ENCODE results near the gene DGKB.

Gene DGKB

DNA sequence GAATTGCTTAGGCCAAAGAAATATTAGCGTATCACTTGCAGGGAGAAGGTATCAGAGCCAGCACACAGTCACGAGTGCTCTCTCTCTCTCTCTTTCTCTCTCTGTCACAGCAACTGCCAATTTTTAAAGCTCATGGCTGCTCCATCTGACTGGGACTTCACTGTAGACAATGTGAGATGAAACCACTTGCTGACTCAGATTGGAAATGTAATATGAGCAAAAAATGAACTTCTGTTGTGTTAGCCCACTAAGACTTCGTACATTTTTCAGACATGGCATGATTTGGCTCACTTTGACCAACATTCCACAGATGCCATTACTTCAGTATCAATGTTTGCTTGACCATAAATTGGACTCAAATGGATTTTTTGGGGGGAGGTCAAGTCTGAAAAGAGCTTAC, 68.1 kb downstream of the DGKB start:
- no peak overlapping the region for H3K4me3 ChIP-seq (ENCODE audit: low read depth, low read length)
- DNase-seq (ENCODE audit: low read depth), result peak; percentile 73
- TF ChIP-seq, protein P1, sequence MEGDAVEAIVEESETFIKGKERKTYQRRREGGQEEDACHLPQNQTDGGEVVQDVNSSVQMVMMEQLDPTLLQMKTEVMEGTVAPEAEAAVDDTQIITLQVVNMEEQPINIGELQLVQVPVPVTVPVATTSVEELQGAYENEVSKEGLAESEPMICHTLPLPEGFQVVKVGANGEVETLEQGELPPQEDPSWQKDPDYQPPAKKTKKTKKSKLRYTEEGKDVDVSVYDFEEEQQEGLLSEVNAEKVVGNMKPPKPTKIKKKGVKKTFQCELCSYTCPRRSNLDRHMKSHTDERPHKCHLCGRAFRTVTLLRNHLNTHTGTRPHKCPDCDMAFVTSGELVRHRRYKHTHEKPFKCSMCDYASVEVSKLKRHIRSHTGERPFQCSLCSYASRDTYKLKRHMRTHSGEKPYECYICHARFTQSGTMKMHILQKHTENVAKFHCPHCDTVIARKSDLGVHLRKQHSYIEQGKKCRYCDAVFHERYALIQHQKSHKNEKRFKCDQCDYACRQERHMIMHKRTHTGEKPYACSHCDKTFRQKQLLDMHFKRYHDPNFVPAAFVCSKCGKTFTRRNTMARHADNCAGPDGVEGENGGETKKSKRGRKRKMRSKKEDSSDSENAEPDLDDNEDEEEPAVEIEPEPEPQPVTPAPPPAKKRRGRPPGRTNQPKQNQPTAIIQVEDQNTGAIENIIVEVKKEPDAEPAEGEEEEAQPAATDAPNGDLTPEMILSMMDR (conservative IDR thresholded peaks at IDR 0.05; ENCODE audit: low read depth, low read length), result no peak

DNA sequence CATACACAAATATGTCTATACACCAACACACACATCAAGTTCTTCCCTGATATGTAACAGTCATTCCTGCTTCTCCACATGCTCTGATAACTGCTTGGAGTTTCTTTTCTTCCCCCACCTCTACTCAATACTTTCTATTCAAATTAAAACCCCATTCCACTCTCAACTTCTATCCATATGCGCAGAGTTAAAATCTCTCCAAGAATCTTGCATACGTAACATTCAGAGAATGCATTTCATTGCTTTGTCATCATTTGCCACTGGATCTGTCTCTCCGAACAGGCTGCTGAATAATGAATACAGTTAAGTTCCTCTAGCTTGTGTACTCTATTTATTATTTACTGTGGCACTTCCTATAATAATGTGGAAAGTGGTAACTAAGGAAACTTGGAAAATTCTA, 68.8 kb downstream of the DGKB start:
- no peak for DNase-seq (ENCODE audit: low read depth)
- H3K4me3 ChIP-seq (ENCODE audit: low read depth, low read length), result no peak overlapping the region
- TF ChIP-seq, protein P1 (conservative IDR thresholded peaks at IDR 0.05; ENCODE audit: low read depth, low read length), result no peak

DNA sequence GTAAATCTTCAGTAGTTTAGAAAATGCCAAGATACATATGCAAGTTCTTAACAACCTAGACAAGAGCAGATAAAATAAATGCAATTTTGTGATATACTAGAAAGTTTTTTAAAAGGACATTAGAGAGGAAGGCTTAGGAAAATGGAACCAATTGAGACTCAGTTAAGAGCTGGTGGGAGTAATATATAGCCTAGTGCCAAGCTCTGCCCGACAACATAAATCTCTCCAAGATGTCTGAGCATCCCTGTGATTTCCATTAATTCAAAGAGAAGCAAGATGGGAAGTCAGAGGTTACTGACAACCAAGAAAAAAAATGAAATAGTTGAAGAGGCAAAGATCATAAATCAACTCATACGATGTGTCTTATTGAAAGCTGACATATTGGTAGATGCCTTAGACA, 74.5 kb downstream of the DGKB start:
- TF ChIP-seq, protein P1 (conservative IDR thresholded peaks at IDR 0.05; ENCODE audit: low read depth, low read length), result no peak
- no peak for DNase-seq (ENCODE audit: low read depth)
- H3K4me3 ChIP-seq (ENCODE audit: low read depth, low read length), result no peak overlapping the region

DNA sequence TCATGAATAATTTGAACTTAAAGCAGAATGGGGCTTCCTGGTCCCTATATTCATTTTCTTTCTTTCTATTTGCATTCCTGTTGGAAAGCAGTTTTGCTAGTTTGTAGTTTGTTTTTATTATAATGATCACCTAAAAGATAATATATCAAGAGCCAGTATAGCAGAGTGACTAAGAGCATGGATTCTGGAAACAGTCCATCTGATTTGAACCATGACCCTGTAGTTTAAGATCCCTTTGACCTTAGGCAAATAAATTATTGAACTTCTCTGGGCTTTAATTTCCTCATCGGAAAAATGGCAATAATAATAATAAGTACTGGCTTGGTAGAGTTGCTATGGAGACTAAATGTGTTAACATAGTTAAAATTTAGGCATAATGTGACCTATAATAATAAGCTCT, 76.1 kb downstream of the DGKB start:
- no peak overlapping the region for H3K4me3 ChIP-seq (ENCODE audit: low read depth, low read length)
- TF ChIP-seq, protein P1 (conservative IDR thresholded peaks at IDR 0.05; ENCODE audit: low read depth, low read length), result no peak
- no peak for DNase-seq (ENCODE audit: low read depth)

DNA sequence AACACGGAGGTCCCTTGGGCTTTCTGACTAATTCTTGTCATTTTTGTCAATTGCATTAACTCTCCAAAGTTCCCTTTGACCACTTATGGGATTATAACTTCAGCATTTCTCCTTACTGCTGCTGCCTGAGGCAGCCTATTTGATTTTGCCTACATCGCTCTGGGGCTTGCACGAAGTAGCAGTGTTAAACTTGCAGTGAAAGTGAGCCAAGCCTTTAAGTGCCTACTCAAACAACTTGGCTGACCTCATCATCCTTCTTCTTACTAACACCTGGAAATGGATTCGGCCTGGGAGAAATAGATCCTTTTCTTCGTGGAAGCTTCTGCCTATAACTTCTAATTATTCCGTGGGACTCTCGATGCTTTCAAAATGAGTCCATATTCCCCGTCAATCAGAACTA, 76.6 kb downstream of the DGKB start:
- DNase-seq (ENCODE audit: low read depth), result no peak
- TF ChIP-seq, protein P1 (conservative IDR thresholded peaks at IDR 0.05; ENCODE audit: low read depth, low read length), result no peak
- H3K4me3 ChIP-seq (ENCODE audit: low read depth, low read length), result no peak overlapping the region

DNA sequence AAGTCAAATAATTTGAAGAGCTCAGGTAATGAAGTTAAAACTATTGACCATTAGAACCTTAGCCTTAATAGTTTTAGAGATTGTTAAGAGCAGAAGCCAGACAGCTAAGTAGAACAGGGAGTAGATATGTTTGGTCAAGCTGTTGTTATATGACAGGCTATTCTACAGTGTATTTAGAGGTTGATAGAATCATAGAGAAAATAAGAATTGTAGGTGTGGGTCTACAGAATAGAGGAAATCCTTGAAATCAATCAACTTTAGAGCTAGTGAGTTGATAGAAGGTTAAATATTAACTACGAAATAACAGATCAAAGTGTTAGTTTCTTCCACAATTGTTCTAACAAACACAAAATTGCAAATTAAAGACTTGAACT, 80.1 kb downstream of the DGKB start:
- DNase-seq (ENCODE audit: low read depth), result no peak
- TF ChIP-seq, protein P1 (conservative IDR thresholded peaks at IDR 0.05; ENCODE audit: low read depth, low read length), result no peak
- H3K4me3 ChIP-seq (ENCODE audit: low read depth, low read length), result no peak overlapping the region

DNA sequence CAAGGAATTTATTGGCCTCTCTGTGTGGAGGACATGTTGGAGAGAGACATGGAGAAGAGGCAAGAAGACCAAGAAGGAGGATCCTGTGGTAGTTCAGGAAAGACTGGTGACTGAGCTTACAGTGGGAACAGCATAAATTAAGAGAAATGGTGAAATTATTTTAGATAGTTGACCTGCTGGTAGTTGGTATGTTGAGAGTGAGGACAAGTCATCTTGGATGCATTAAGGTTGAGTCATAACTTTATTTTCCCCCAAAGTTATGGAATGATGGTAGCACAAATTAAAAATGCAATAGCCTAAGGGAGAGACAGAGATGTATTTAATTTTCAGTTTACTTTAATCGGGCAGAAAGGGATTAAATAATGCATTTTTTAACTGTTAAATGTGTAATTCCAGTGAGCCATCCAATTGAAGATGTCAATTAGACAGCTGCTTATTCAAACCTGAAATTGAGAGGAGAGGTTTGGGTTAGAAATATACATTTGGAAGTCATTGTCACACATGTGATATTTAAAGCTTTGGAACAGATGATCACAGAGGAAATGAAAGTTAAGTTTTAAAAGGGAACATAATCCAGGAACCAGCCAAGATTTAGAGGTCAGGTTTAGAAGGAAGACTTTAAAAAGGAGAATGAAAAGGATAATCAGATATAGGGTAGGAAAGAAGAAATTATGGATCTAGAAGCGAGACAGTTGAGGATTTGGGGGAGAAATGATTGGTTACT, 80.6 kb downstream of the DGKB start:
- TF ChIP-seq, protein P1 (conservative IDR thresholded peaks at IDR 0.05; ENCODE audit: low read depth, low read length), result no peak
- peak; percentile 33 for DNase-seq (ENCODE audit: low read depth)
- H3K4me3 ChIP-seq (ENCODE audit: low read depth, low read length), result no peak overlapping the region
